ENCODE measurements around the gene AFTPH.

- TF ChIP-seq EP300 (IDR thresholded peaks at IDR 0.05) (no peak), CTCF (IDR thresholded peaks at IDR 0.05) (no peak), REST (IDR thresholded peaks at IDR 0.05) (no peak), MYC (IDR thresholded peaks at IDR 0.05; ENCODE audit: borderline replicate concordance, low read length) (no peak), USF2 (IDR thresholded peaks at IDR 0.05) (no peak), EHMT2 (IDR thresholded peaks at IDR 0.05; ENCODE audit: low read depth) (no peak), POLR2A (IDR thresholded peaks at IDR 0.05; ENCODE audit: low read length) (no peak), BCL3 (IDR thresholded peaks at IDR 0.05) (no peak), ESRRA (IDR thresholded peaks at IDR 0.05; ENCODE audit: borderline replicate concordance, low read length) (no peak), RFX5 (IDR thresholded peaks at IDR 0.05) (no peak)
Measured at GRCh38 chr2:64615192-64615763, 91.2 kb downstream of the AFTPH start.

Data from A549 (cell line).